Activated CD8-positive, alpha-beta memory T cell treated with anti-CD3 and anti-CD28 coated beads, Interleukin-2, amount 50 U/mL, for 24 hours (primary cell): ENCODE data around the gene CFAP157.

Experiments used
- DNase-seq: peaks from one replicate; pipeline ENCODE4 v3.0.0-alpha.2; 2020; ENCODE audit errors: extremely low read depth

Gene CFAP157

GRCh38 chr9:127762111-127762676, 55.4 kb downstream of the CFAP157 start:
- DNase-seq = no peak

GRCh38 chr9:127763918-127764384, 57.2 kb downstream of the CFAP157 start:
- DNase-seq = no peak

- DNase-seq = no peak
Observed at GRCh38 chr9:127765418-127765817, 58.6 kb downstream of the CFAP157 start.
